H9 (cell line): ENCODE data around the gene P2RY8. TPM values are rescaled to one million over a fixed set of nuclear protein-coding genes. Genes with fewer than 3 reads are reported as not detected.

Experiments used
- DNase-seq: peaks from one replicate; pipeline ENCODE4 v3.0.0-alpha.2; 2017
- H2AFZ ChIP-seq: one replicate; pipeline ENCODE4 v1.6.1; 2013; ENCODE audit warnings: mild to moderate bottlenecking, low read length, control low read depth, moderate library complexity
- H2AK5ac ChIP-seq: 2 replicates; pipeline ENCODE4 v1.6.1; 2013; ENCODE audit warnings: low read length, control low read depth, mixed read lengths; ENCODE audit not compliant: insufficient read length
- H2BK120ac ChIP-seq: one replicate; pipeline ENCODE4 v1.6.1; 2013; ENCODE audit warnings: low read depth, mild to moderate bottlenecking, low read length, control low read depth, inconsistent platforms; ENCODE audit not compliant: poor library complexity, severe bottlenecking
- H2BK12ac ChIP-seq: 2 replicates; pipeline ENCODE4 v1.6.1; 2013; ENCODE audit warnings: low read length, control low read depth, mixed read lengths, low read depth; ENCODE audit not compliant: insufficient read length
- H2BK15ac ChIP-seq: 2 replicates; pipeline ENCODE4 v1.6.1; 2013; ENCODE audit warnings: low read depth, low read length, control low read depth
- H2BK20ac ChIP-seq: one replicate; pipeline ENCODE4 v1.6.1; 2013; ENCODE audit warnings: low read depth, mild to moderate bottlenecking, low read length, control low read depth, inconsistent platforms; ENCODE audit not compliant: poor library complexity, severe bottlenecking
- H2BK5ac ChIP-seq: 2 replicates; pipeline ENCODE4 v1.6.1; 2013; ENCODE audit warnings: low read length, control low read depth, mixed read lengths; ENCODE audit not compliant: insufficient read length
- H3K14ac ChIP-seq: 2 replicates; pipeline ENCODE4 v1.6.1; 2013; ENCODE audit warnings: low read length, control low read depth; ENCODE audit not compliant: insufficient read depth
- H3K18ac ChIP-seq: 2 replicates; pipeline ENCODE4 v1.6.1; 2013; ENCODE audit warnings: low read depth, mild to moderate bottlenecking, mixed read lengths, low read length, control low read depth; ENCODE audit not compliant: insufficient read length
- H3K23ac ChIP-seq: 2 replicates; pipeline ENCODE4 v1.6.1; 2013; ENCODE audit warnings: low read length, control low read depth, mixed read lengths, low read depth; ENCODE audit not compliant: insufficient read length
- H3K23me2 ChIP-seq: 2 replicates; pipeline ENCODE4 v1.6.1; 2013; ENCODE audit warnings: low read depth, mild to moderate bottlenecking, mixed read lengths, low read length, control low read depth; ENCODE audit not compliant: insufficient read length, poor library complexity, severe bottlenecking
- H3K27ac ChIP-seq: 2 replicates; pipeline ENCODE4 v1.5.1; 2013; ENCODE audit warnings: low read length, control low read depth, mixed read lengths, low read depth; ENCODE audit not compliant: insufficient read length
- H3K27me3 ChIP-seq: 2 replicates; pipeline ENCODE4 v1.6.1; 2013; ENCODE audit warnings: low read length, control low read depth, inconsistent platforms; ENCODE audit not compliant: insufficient read depth
- H3K4ac ChIP-seq: 2 replicates; pipeline ENCODE4 v1.6.1; 2013; ENCODE audit warnings: low read depth, mild to moderate bottlenecking, control low read depth, inconsistent platforms, low read length, moderate library complexity
- H3K4me1 ChIP-seq: 2 replicates; pipeline ENCODE4 v1.6.1; 2013; ENCODE audit warnings: low read length, control low read depth, inconsistent platforms; ENCODE audit not compliant: insufficient read depth
- H3K4me2 ChIP-seq: 2 replicates; pipeline ENCODE4 v1.6.1; 2013; ENCODE audit warnings: low read length, control low read depth, mixed read lengths; ENCODE audit not compliant: insufficient read length, insufficient read depth
- H3K56ac ChIP-seq: 2 replicates; pipeline ENCODE4 v1.6.1; 2013; ENCODE audit warnings: low read depth, mild to moderate bottlenecking, mixed read lengths, low read length, control low read depth; ENCODE audit not compliant: insufficient read length
- H3K79me1 ChIP-seq: 2 replicates; pipeline ENCODE4 v1.6.1; 2013; ENCODE audit warnings: low read depth, mild to moderate bottlenecking, moderate library complexity, low read length, control low read depth, inconsistent platforms; ENCODE audit not compliant: insufficient read depth, poor library complexity, severe bottlenecking
- H3K79me2 ChIP-seq: 2 replicates; pipeline ENCODE4 v1.6.1; 2013; ENCODE audit warnings: low read length, control low read depth, inconsistent platforms; ENCODE audit not compliant: insufficient read depth
- H3K9ac ChIP-seq: 2 replicates; pipeline ENCODE4 v1.6.1; 2013; ENCODE audit warnings: low read length, control low read depth, mixed read lengths; ENCODE audit not compliant: insufficient read length; ENCODE audit errors: extremely low read depth
- H3K9me3 ChIP-seq: one replicate; pipeline ENCODE4 v1.6.1; 2013; ENCODE audit warnings: low read depth, low read length, inconsistent platforms; ENCODE audit not compliant: control insufficient read depth
- H3T11ph ChIP-seq: one replicate; pipeline ENCODE4 v1.6.1; 2013; ENCODE audit warnings: mild to moderate bottlenecking, low read length, control low read depth, inconsistent platforms
- H4K20me1 ChIP-seq: one replicate; pipeline ENCODE4 v1.6.1; 2013; ENCODE audit not compliant: control insufficient read depth, insufficient read length, insufficient read depth
- H4K5ac ChIP-seq: 2 replicates; pipeline ENCODE4 v1.6.1; 2013; ENCODE audit warnings: low read depth, mild to moderate bottlenecking, mixed read lengths, low read length, control low read depth; ENCODE audit not compliant: insufficient read length
- H4K8ac ChIP-seq: replicated peaks from 2 replicates; pipeline ENCODE4 v1.6.1; 2013; ENCODE audit warnings: low read length, control low read depth, mixed read lengths, low read depth; ENCODE audit not compliant: insufficient read length
- H4K91ac ChIP-seq: 2 replicates; pipeline ENCODE4 v1.6.1; 2013; ENCODE audit warnings: low read depth, mild to moderate bottlenecking, moderate library complexity, mixed read lengths, low read length, control low read depth; ENCODE audit not compliant: insufficient read length
- H3K27ac Mint-ChIP-seq, 3 experiments: 2 replicates in 2 of 3; 3 replicates in 1 of 3; pipeline ENCODE4 v1.8.0; 2020 to 2021; ENCODE audit warnings: mixed read lengths in 3 of 3, mild to moderate bottlenecking in 1 of 3, moderate library complexity in 1 of 3
- H3K27me3 Mint-ChIP-seq: 2 replicates; pipeline ENCODE4 v1.8.0; 2021; ENCODE audit warnings: low read depth, mild to moderate bottlenecking, moderate library complexity, mixed read lengths
- H3K36me3 Mint-ChIP-seq, 3 experiments: 2 replicates in 2 of 3; 3 replicates in 1 of 3; pipeline ENCODE4 v1.8.0; 2020 to 2021; ENCODE audit warnings: low read depth in 3 of 3, mixed read lengths in 3 of 3; ENCODE audit not compliant: insufficient read depth in 1 of 3
- H3K4me1 Mint-ChIP-seq, 2 experiments: 2 replicates each; pipeline ENCODE4 v1.8.0; 2020; ENCODE audit warnings: mixed read lengths in 2 of 2
- H3K4me3 Mint-ChIP-seq, 2 experiments: 2 replicates in 1 of 2; 3 replicates in 1 of 2; pipeline ENCODE4 v1.8.0; 2020 to 2021; ENCODE audit warnings: mild to moderate bottlenecking in 2 of 2, mixed read lengths in 2 of 2, moderate library complexity in 1 of 2
- H3K9me3 Mint-ChIP-seq, 2 experiments: 2 replicates in 1 of 2; 3 replicates in 1 of 2; pipeline ENCODE4 v1.8.0; 2020; ENCODE audit warnings: mild to moderate bottlenecking in 2 of 2, mixed read lengths in 2 of 2, moderate library complexity in 1 of 2
- WGBS: extraction: QIAGEN DNeasy Blood & Tissue Kit; methylation state at CpG from one replicate; pipeline ENCODE4 v1.1.7; 2013; ENCODE audit warnings: missing lambda C conversion rate, low lambda C conversion rate, mixed read lengths; ENCODE audit not compliant: insufficient read length; ENCODE audit errors: extremely low coverage; 5-methylcytosine and 5-hydroxymethylcytosine counted together
- total RNA-seq: library from RNA; stranded (reverse); gene quantifications from 2 replicates; pipeline ENCODE4 v1.2.1, GENCODE V29; 2021
- TF ChIP-seq, protein P1 (sequence below): fragments of 200-600 bp; sonication (generic); conservative IDR thresholded peaks from 3 replicates; pipeline ENCODE4 v1.8.0; 2021; ENCODE audit warnings: antibody characterized with exemption, mild to moderate bottlenecking

Gene P2RY8
- total RNA-seq, 1 experiment from 2014 or later, result not detected

DNA sequence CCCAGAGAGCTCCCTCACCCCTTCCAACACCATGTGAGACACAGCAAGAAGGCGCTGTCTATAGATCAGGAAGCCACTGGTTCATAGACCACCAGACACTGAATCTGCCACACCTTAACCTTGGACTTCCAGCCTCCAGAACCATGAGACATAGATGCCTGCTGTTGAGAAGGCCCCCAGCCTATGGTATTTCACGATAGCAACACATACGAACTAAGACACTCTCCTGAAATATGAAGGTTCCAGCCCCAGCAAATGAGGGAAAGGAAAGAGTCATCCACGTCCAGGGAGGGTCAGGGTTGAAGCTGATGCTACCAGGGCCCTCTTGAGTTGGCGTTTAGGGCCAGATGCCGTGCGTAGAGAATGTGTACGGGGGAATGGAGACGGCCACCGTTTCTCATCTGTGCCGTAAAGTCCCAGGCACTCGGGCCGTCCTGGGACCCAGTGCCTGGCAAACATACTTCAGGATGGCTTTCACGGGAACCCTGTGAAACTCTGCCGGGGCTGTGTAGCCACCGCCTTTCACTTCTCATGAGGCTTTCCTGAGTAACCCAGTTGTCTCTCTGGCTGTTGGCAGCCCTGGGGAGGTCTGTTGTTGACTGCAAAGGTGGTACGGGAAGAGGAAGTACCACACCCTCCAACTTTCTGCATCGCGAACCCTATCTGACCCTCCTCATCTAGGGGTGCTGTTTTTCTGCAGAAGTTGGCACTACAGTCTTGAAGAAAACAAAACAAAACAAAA, 17.7 kb upstream of the P2RY8 start:
- TF ChIP-seq, protein P1, sequence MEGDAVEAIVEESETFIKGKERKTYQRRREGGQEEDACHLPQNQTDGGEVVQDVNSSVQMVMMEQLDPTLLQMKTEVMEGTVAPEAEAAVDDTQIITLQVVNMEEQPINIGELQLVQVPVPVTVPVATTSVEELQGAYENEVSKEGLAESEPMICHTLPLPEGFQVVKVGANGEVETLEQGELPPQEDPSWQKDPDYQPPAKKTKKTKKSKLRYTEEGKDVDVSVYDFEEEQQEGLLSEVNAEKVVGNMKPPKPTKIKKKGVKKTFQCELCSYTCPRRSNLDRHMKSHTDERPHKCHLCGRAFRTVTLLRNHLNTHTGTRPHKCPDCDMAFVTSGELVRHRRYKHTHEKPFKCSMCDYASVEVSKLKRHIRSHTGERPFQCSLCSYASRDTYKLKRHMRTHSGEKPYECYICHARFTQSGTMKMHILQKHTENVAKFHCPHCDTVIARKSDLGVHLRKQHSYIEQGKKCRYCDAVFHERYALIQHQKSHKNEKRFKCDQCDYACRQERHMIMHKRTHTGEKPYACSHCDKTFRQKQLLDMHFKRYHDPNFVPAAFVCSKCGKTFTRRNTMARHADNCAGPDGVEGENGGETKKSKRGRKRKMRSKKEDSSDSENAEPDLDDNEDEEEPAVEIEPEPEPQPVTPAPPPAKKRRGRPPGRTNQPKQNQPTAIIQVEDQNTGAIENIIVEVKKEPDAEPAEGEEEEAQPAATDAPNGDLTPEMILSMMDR, result no peak

More for the DNA sequence above, 17.7 kb upstream of the P2RY8 start:
- H4K20me1 ChIP-seq, result no peaks in the 10 kb centered on the region
- no peak overlapping the region for H3K14ac ChIP-seq
- no peak overlapping the region for H2BK120ac ChIP-seq
- Mint-ChIP-seq H3K4me3 (no peak overlapping the region), H3K4me1 (peaks cover under 1 to 1% of the 10 kb centered on the region in 2 experiments; a peak in 2 of 4 replicates), H3K9me3 (peaks cover 6 to 10% of the 10 kb centered on the region in 2 experiments; a peak in 4 of 5 replicates), H3K27me3 (peaks cover 9% of the 10 kb centered on the region), H3K36me3 (peaks cover 0 to 5% (median 0%) of the 10 kb centered on the region in 3 experiments; a peak in 2 of 7 replicates), H3K27ac (no peak overlapping the region)
- no peak for DNase-seq
- H3K79me2 ChIP-seq, result no peaks in the 10 kb centered on the region
- WGBS, result no CpG with 5 or more reads among the region's 19 CpGs
- H3K9ac ChIP-seq, result no peak overlapping the region
- H4K8ac ChIP-seq, result no peak overlapping the region
- H2BK12ac ChIP-seq, result no peak overlapping the region
- no peak overlapping the region for H3K23ac ChIP-seq
- H3K23me2 ChIP-seq, result no peaks in the 10 kb centered on the region
- H3T11ph ChIP-seq, result no peak overlapping the region
- no peaks in the 10 kb centered on the region for H3K4me1 ChIP-seq
- H2BK20ac ChIP-seq, result no peak overlapping the region
- no peak overlapping the region for H3K27ac ChIP-seq
- H2AFZ ChIP-seq, result no peak overlapping the region
- H2AK5ac ChIP-seq, result no peak overlapping the region
- H2BK5ac ChIP-seq, result no peak overlapping the region
- no peaks in the 10 kb centered on the region for H3K79me1 ChIP-seq
- H3K27me3 ChIP-seq, result no peaks in the 10 kb centered on the region
- no peak overlapping the region for H4K91ac ChIP-seq
- no peak overlapping the region for H3K4ac ChIP-seq
- H2BK15ac ChIP-seq, result no peak overlapping the region
- no peak overlapping the region for H4K5ac ChIP-seq
- H3K4me2 ChIP-seq, result no peak overlapping the region
- H3K18ac ChIP-seq, result no peak overlapping the region
- no peaks in the 10 kb centered on the region for H3K9me3 ChIP-seq
- H3K56ac ChIP-seq, result no peak overlapping the region
